GM12891 (cell line): ENCODE measurements around the gene ANK3.

ENCODE experiments used
- DNase-seq: peaks from one replicate; pipeline ENCODE4 v3.0.0; 2011; ENCODE audit warnings: low spot score; ENCODE audit not compliant: insufficient read length
- FAIRE-seq: peaks from 2 replicates; lab custom pipeline; 2011; peaks lifted over from hg19 to GRCh38; lab: Jason Lieb, UNC
- PAX5 ChIP-seq: IDR thresholded peaks from 2 replicates; pipeline ENCODE4 v1.6.1; 2011; ENCODE audit warnings: low read length, moderate library complexity, mild to moderate bottlenecking; ENCODE audit not compliant: insufficient read depth, severe bottlenecking
- POLR2A ChIP-seq: IDR thresholded peaks from 2 replicates; pipeline ENCODE4 v1.6.1; 2011; ENCODE audit warnings: low read depth, low read length, control low read depth
- POLR2AphosphoS5 ChIP-seq: IDR thresholded peaks from 2 replicates; pipeline ENCODE4 v1.6.1; 2011; ENCODE audit warnings: low read depth, low read length, control low read depth
- POU2F2 ChIP-seq: IDR thresholded peaks from 2 replicates; pipeline ENCODE4 v1.6.1; 2011; ENCODE audit warnings: low read depth, mild to moderate bottlenecking, control low read depth, low read length, moderate library complexity
- SPI1 ChIP-seq: IDR thresholded peaks from 2 replicates; pipeline ENCODE4 v1.6.1; 2011; ENCODE audit warnings: low read depth, low read length, control low read depth
- TAF1 ChIP-seq: IDR thresholded peaks from 2 replicates; pipeline ENCODE4 v1.6.1; 2011; ENCODE audit warnings: low read depth, low read length, control low read depth

Gene ANK3

GRCh38 chr10:60096761-60097513 lies 292.7 kb downstream of the ANK3 start:
- TF ChIP-seq POU2F2, result peak; percentile 91
- no peak for TF ChIP-seq SPI1
- no peak for TF ChIP-seq TAF1
- TF ChIP-seq POLR2AphosphoS5, result no peak
- no peak for TF ChIP-seq POLR2A
- TF ChIP-seq PAX5, result no peak
- DNase-seq (no peak), FAIRE-seq (peak; percentile 90)

GRCh38 chr10:60093317-60093716 lies 296.4 kb downstream of the ANK3 start:
- TF ChIP-seq PAX5 (no peak), SPI1 (peak; percentile 91)
- DNase-seq (no peak), FAIRE-seq (no peak)

GRCh38 chr10:60086862-60087261 lies 302.8 kb downstream of the ANK3 start:
- DNase-seq (no peak), FAIRE-seq (peak; percentile 26)

GRCh38 chr10:60086421-60086820 lies 303.3 kb downstream of the ANK3 start:
- DNase-seq (no peak), FAIRE-seq (no peak)
- TF ChIP-seq TAF1 (no peak), SPI1 (no peak), PAX5 (no peak), POU2F2 (no peak), POLR2A (no peak), POLR2AphosphoS5 (no peak)

More at GRCh38 chr10:60086862-60087261, 302.8 kb downstream of the ANK3 start:
- TF ChIP-seq SPI1, result no peak

GRCh38 chr10:60082744-60083344 lies 306.8 kb downstream of the ANK3 start:
- no peak for FAIRE-seq

GRCh38 chr10:60082341-60082740 lies 307.3 kb downstream of the ANK3 start:
- FAIRE-seq (no peak), DNase-seq (no peak)
- TF ChIP-seq POLR2A (no peak), SPI1 (no peak), POLR2AphosphoS5 (no peak), POU2F2 (no peak), TAF1 (no peak), PAX5 (no peak)

More at GRCh38 chr10:60082744-60083344, 306.8 kb downstream of the ANK3 start:
- no peak for DNase-seq
- TF ChIP-seq POLR2A (no peak), PAX5 (no peak), SPI1 (no peak), TAF1 (no peak), POLR2AphosphoS5 (no peak), POU2F2 (no peak)

- no peak for DNase-seq
- FAIRE-seq, result peak; percentile 83
- TF ChIP-seq POLR2AphosphoS5 (no peak), POU2F2 (no peak), SPI1 (peak; percentile 92), TAF1 (no peak), PAX5 (no peak), POLR2A (no peak)
These were observed 315.7 kb downstream of the ANK3 start for GRCh38 chr10:60073781-60074656.

- DNase-seq (no peak), FAIRE-seq (no peak)
- TF ChIP-seq POU2F2, result no peak
- TF ChIP-seq POLR2A, result no peak
- no peak for TF ChIP-seq PAX5
- no peak for TF ChIP-seq SPI1
- TF ChIP-seq TAF1, result no peak
- no peak for TF ChIP-seq POLR2AphosphoS5
These were observed 316.3 kb downstream of the ANK3 start for GRCh38 chr10:60073397-60073780.

GRCh38 chr10:60069311-60069710 lies 320.4 kb downstream of the ANK3 start:
- DNase-seq (no peak), FAIRE-seq (no peak)
- TF ChIP-seq POLR2AphosphoS5 (no peak), POLR2A (no peak), PAX5 (no peak), TAF1 (no peak), SPI1 (no peak), POU2F2 (no peak)

GRCh38 chr10:60050366-60050765 lies 339.3 kb downstream of the ANK3 start:
- no peak for FAIRE-seq
- TF ChIP-seq POU2F2 (no peak), PAX5 (no peak), SPI1 (no peak), TAF1 (no peak)
- DNase-seq, result no peak

- DNase-seq (no peak), FAIRE-seq (no peak)
These were observed 341.6 kb downstream of the ANK3 start for GRCh38 chr10:60048091-60048501.

More at GRCh38 chr10:60048091-60048501, 341.6 kb downstream of the ANK3 start:
- TF ChIP-seq PAX5 (no peak), TAF1 (no peak), POU2F2 (no peak), POLR2A (no peak), SPI1 (no peak), POLR2AphosphoS5 (no peak)
